BE2C (cell line): ENCODE results near the gene KHNYN.
"Not testable (repeated sequence)": the region's sequence is repeated elsewhere in the genome, so short reads cannot be mapped to it uniquely, and the experiment has no call there.

Experiments used
- DNase-seq: peaks from one replicate; pipeline ENCODE4 v3.0.0-alpha.2; 2020
- H3K27me3 ChIP-seq: fragments of 250-450 bp; sonication (Bioruptor Pico); 2 replicates; pipeline ENCODE4 v1.5.1; 2020; ENCODE audit warnings: mild to moderate bottlenecking
- H3K36me3 ChIP-seq: fragments of 250-450 bp; sonication (Bioruptor Pico); 2 replicates; pipeline ENCODE4 v1.5.1; 2020; ENCODE audit warnings: mild to moderate bottlenecking
- H3K4me1 ChIP-seq: fragments of 250-450 bp; sonication (Bioruptor Pico); 2 replicates; pipeline ENCODE4 v1.5.1; 2020
- H3K4me3 ChIP-seq: 2 replicates; pipeline ENCODE4 v1.5.1; 2011; ENCODE audit warnings: low read depth, low read length
- H3K9me3 ChIP-seq: fragments of 250-450 bp; sonication (Bioruptor Pico); 2 replicates; pipeline ENCODE4 v1.5.1; 2020
- TF ChIP-seq, protein P1 (sequence below): IDR thresholded peaks from 2 replicates; pipeline ENCODE4 v1.5.1; 2012; ENCODE audit warnings: mild to moderate bottlenecking, low read depth, low read length

KHNYN gene

DNA sequence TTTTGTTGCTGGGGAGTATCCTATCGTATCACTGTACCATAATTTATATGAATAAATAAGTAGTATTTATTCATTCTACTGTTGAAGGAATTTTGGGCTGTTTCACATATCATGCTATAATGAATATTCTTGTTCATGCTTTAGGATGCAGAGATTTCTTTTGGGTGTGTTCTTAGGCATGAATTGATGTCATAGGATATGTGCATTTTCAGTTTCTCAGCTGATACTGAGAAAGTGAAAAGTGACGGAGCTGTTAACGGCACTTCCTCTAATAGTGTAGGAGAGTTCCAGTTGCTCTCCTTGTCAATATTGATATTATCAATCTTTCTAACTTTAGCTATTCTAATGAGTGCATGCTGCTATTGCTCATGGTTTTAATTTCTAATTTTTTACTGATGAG, 36.1 kb downstream of the KHNYN start:
- H3K9me3 ChIP-seq: no peaks in the 10 kb centered on the region

DNA sequence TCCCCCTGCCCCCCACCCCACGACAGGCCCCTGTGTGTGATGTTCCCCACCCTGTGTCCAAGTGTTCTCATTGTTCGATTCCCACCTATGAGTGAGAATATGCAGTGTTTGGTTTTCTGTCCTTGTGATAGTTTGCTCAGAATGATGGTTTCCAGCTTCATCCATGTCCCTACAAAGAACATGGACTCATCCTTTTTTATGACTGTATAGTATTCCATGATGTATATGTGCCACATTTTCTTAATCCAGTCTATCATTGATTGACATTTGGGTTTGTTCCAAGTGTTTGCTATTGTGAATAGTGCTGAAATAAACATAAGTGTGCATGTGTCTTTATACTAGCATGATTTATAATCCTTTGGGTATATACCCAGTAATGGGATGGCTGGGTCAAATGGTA, 40.7 kb downstream of the KHNYN start:
- not testable (repeated sequence) for H3K27me3 ChIP-seq, DNase-seq, H3K36me3 ChIP-seq, H3K4me1 ChIP-seq, H3K4me3 ChIP-seq, H3K9me3 ChIP-seq

More for the DNA sequence above, 36.1 kb downstream of the KHNYN start:
- DNase-seq: no peak
- H3K4me1 ChIP-seq: no peaks in the 10 kb centered on the region
- TF ChIP-seq, protein P1, sequence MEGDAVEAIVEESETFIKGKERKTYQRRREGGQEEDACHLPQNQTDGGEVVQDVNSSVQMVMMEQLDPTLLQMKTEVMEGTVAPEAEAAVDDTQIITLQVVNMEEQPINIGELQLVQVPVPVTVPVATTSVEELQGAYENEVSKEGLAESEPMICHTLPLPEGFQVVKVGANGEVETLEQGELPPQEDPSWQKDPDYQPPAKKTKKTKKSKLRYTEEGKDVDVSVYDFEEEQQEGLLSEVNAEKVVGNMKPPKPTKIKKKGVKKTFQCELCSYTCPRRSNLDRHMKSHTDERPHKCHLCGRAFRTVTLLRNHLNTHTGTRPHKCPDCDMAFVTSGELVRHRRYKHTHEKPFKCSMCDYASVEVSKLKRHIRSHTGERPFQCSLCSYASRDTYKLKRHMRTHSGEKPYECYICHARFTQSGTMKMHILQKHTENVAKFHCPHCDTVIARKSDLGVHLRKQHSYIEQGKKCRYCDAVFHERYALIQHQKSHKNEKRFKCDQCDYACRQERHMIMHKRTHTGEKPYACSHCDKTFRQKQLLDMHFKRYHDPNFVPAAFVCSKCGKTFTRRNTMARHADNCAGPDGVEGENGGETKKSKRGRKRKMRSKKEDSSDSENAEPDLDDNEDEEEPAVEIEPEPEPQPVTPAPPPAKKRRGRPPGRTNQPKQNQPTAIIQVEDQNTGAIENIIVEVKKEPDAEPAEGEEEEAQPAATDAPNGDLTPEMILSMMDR: no peak
- H3K27me3 ChIP-seq: no peaks in the 10 kb centered on the region
- H3K36me3 ChIP-seq: no peaks in the 10 kb centered on the region
- H3K4me3 ChIP-seq: no peak overlapping the region

DNA sequence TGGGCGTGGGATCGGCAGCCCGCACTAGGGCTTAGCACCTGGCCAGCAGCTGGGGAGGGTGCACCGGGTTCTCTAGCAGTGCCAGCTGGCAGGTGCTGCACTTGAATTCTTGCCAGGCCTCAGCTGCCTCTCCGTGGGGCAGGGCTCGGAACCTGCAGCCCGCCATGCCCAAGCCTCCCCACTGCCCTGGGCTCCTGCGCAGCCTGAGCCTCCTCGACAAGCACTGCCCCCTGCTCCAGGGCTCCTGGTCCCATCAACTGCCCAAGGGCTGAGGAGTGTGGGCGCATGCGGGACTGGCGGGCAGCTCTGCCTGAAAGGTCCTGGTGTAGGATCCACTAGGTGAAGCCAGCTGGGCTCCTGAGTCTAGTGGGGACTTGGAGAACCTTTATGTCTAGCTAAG, 43.5 kb downstream of the KHNYN start:
- H3K36me3 ChIP-seq: no peaks in the 10 kb centered on the region
- TF ChIP-seq, protein P1: no peak
- no peaks in the 10 kb centered on the region for H3K27me3 ChIP-seq
- no peaks in the 10 kb centered on the region for H3K4me1 ChIP-seq
- H3K4me3 ChIP-seq: no peak overlapping the region
- no peaks in the 10 kb centered on the region for H3K9me3 ChIP-seq
- DNase-seq: no peak

DNA sequence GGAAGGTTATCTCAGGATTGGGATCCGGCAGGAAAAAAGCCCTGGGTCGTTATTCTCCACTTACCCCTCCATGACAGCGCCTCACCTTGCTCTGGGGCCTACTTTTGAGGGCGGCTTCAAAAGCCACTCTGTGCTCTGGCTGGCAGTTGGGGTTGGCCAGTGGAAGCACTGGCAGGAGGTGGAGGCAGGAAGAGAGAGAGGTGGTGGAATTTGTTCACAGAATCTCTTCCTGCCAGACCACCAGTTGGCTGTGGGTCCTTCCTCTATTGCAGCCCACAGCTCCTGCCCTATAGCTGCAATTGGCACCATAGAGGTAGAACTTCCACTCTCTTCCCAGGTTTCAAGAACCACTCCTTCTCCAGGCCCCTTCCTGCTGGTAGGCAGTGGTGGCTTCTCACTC, 45.5 kb downstream of the KHNYN start:
- Histone ChIP-seq H3K4me3 (no peak overlapping the region), H3K27me3 (no peaks in the 10 kb centered on the region), H3K36me3 (no peaks in the 10 kb centered on the region), H3K4me1 (no peaks in the 10 kb centered on the region), H3K9me3 (no peaks in the 10 kb centered on the region)
- DNase-seq: no peak
- TF ChIP-seq, protein P1: no peak

DNA sequence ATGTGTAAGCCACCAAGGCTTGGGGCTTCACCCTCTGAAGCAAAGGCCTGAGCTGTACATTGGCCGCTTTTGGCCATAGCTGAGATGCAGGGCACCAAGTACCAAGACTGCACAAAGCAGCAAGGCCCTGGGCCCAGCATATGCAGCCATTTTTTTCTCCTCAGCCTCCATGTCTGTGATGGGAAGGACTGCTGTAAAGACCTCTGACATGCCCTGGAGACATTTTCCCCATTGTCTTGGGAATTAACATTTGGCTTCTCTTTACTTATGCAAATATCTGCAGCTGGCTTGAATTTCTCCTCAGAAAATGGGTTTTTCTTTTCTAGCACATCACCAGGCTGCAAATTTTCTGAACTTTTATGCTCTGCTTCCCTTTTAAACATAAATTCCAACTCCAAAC, 50.2 kb downstream of the KHNYN start:
- H3K36me3 ChIP-seq, H3K27me3 ChIP-seq, H3K9me3 ChIP-seq, DNase-seq, H3K4me1 ChIP-seq, H3K4me3 ChIP-seq: not testable (repeated sequence)

DNA sequence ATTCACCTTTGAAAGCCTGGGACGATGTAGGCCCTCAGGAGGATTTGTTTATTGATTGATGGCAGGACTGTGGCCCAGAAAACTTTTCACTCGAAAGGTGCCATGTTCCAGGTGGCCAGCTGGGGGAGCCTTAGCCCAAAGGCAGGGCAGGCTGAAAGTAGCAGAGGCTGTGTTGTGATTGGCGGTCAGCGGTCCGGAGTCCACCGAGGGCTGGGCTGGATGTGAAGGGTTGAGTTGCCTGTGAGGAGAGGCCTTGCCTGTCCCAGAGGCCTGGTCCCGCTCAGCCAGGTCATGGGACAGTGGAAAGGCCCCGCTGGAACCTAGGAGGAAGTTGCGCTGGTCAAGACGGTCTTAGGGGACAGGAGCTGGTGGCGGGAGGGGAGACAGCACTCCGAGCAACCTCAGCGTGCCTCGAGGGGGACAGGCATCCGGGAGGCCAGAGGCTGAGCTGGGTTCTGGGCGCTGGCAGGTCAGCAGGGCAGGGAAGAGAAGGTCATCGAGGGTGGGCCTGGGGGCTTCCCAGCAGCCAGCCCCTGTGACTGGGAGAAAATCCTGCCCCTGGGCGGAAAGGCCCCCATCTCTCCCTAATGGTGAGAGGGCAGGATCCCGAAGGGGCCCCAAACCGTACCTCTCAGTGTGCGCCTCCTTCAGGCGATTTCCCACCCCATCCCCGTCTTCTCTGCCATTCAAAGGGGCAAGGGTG, 52.0 kb downstream of the KHNYN start:
- Histone ChIP-seq H3K27me3 (0 out of 2 replicates have a peak, but pooled peaks cover 2% of the 10 kb centered on the region), H3K36me3 (no peaks in the 10 kb centered on the region), H3K4me1 (no peaks in the 10 kb centered on the region), H3K9me3 (no peaks in the 10 kb centered on the region), H3K4me3 (no peak overlapping the region)
- DNase-seq: peak; percentile 65
- TF ChIP-seq, protein P1: peak; percentile 82

DNA sequence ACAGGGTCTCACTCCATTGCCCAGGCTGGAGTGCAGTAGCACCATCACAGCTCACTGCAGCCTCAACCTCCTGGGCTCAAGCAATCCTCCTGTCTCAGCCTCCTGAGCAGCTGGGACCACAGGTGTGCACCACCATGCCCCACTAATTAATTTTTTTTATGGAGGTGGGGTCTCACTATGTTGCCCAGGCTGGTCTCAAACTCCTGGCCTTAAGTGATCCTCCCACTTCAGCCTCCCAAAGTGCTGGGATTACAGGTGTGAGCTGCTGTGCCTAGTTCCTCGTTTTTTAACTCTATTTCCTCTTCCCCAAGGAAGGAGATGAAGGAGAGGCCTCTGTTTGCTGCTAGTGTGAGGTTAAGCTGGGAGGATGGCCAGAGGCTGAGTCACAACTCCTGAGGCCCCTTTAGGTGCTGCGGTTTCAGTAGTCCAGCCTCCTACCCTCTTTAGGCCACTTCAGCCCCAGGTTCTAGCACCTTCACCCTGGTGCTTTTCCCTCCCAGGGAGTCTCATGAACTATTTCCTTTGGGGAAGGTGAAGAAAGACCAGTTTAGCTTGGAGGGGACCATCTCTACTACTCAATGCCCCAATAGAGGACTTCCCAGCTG, 53.0 kb downstream of the KHNYN start:
- H3K9me3 ChIP-seq, H3K4me3 ChIP-seq, H3K27me3 ChIP-seq, H3K4me1 ChIP-seq, H3K36me3 ChIP-seq, DNase-seq: not testable (repeated sequence)
